ENCODE data around the gene ARID3A. TPM values are rescaled to one million over a fixed set of nuclear protein-coding genes. Genes with fewer than 3 reads are reported as not detected.

ARID3A gene
- total RNA-seq, 1 experiment from 2014 or later, result 239 TPM

DNA sequence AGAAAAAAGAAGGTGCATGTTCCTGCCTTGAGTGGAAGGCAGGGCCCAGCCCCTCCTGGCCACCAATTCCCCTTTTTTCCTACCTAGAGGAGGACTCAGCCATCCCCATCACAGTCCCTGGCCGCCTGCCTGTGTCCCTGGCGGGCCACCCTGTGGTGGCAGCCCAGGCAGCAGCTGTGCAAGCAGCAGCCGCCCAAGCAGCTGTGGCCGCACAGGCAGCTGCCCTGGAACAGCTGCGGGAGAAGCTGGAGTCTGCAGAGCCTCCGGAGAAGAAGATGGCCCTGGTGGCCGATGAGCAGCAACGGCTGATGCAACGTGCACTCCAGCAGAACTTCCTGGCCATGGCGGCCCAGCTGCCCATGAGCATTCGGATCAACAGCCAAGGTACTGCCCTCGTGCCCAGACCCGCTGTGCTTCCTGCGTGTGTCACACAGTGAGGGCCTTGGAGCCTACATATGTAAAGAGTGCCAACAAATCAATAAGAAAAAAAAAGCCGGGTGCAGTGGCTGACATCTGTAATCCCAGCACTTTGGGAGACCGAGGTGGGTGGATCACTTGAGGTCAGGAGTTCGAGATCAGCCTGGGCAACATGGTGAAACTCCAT is 40.8 kb downstream of the ARID3A start:
- CTCF ChIA-PET, result interaction anchor here (0.6 kb wide), 1 partner anchor 42 kb away, joined by 4 read pairs; no protein-coding TSS in a partner anchor

DNA sequence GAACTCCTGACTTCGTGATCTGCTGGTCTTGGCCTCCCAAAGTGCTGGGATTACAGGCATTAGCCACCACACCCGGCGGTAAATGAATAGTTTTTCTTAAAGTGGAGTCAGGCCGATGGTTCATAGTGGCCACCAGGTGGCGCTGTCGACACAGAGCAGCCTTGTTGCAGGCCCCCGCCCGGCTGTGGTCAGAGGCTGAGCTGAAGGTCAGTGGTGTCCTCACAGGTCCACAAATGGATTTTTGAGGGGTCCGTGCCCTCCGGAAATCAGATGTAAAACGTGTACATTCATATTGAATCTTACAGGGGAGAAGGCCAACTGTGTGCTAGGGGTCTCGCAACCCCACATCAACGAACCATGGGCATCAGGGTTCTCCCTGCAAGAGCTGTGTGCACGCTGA is 44.9 kb downstream of the ARID3A start:
- H3K27me3 ChIP-seq (replicated peaks; ENCODE audit: control insufficient read depth, insufficient read depth, low read length), result no peaks in the 10 kb centered on the region
- intact Hi-C loops (cut with micrococcal nuclease; ENCODE audit: unreplicated experiment), result no loop called here
- H3K4me1 ChIP-seq, result no peaks in the 10 kb centered on the region
- Mint-ChIP-seq H3K27ac (ENCODE audit: unreplicated experiment) (peak overlapping the region; percentile 64), H3K4me1 (ENCODE audit: low read depth, unreplicated experiment) (no peaks in the 10 kb centered on the region), H3K36me3 (ENCODE audit: insufficient read depth, unreplicated experiment) (peaks cover 100% of the 10 kb centered on the region), H3K4me3 (ENCODE audit: unreplicated experiment) (no peak overlapping the region), H3K27me3 (ENCODE audit: insufficient read depth, unreplicated experiment) (no peaks in the 10 kb centered on the region), H3K9me3 (ENCODE audit: unreplicated experiment) (no peaks in the 10 kb centered on the region)
- ChIA-PET POLR2A (interaction anchor here (1.4 kb wide), 1 partner anchor 13 kb away, joined by 3 read pairs; the partner anchor contains the start of gene WDR18), CTCF (interaction anchor here (0.9 to 1.2 kb wide), 3 partner anchors 11 to 33 kb away, joined by 4 to 6 read pairs (median 6); partner anchors contain the start of gene WDR18)
- no TSS peak for BruUV-seq (replicated peaks)
- peak; percentile 38 to 53 for DNase-seq
- no peak overlapping the region for H3K4me3 ChIP-seq (ENCODE audit: low read depth, low read length)
- TF ChIP-seq, protein P1, sequence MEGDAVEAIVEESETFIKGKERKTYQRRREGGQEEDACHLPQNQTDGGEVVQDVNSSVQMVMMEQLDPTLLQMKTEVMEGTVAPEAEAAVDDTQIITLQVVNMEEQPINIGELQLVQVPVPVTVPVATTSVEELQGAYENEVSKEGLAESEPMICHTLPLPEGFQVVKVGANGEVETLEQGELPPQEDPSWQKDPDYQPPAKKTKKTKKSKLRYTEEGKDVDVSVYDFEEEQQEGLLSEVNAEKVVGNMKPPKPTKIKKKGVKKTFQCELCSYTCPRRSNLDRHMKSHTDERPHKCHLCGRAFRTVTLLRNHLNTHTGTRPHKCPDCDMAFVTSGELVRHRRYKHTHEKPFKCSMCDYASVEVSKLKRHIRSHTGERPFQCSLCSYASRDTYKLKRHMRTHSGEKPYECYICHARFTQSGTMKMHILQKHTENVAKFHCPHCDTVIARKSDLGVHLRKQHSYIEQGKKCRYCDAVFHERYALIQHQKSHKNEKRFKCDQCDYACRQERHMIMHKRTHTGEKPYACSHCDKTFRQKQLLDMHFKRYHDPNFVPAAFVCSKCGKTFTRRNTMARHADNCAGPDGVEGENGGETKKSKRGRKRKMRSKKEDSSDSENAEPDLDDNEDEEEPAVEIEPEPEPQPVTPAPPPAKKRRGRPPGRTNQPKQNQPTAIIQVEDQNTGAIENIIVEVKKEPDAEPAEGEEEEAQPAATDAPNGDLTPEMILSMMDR (IDR thresholded peaks at IDR 0.05; ENCODE audit: insufficient read depth in 1 of 2, low read depth in 1 of 2, low read length in 1 of 2, severe bottlenecking in 1 of 2, unreplicated experiment in 1 of 2), result peak; percentile 64 to 89
- H3K36me3 ChIP-seq (ENCODE audit: control insufficient read depth, insufficient read depth, low read length), result peaks cover 9% of the 10 kb centered on the region
- no peaks in the 10 kb centered on the region for H3K9me3 ChIP-seq

More for the DNA sequence above, 40.8 kb downstream of the ARID3A start:
- Histone ChIP-seq H3K4me3 (ENCODE audit: low read depth, low read length) (no peak overlapping the region), H3K9me3 (no peaks in the 10 kb centered on the region), H3K27me3 (replicated peaks; ENCODE audit: control insufficient read depth, insufficient read depth, low read length) (no peaks in the 10 kb centered on the region), H3K4me1 (peaks cover 17% of the 10 kb centered on the region), H3K36me3 (ENCODE audit: control insufficient read depth, insufficient read depth, low read length) (peaks cover 20% of the 10 kb centered on the region)
- Mint-ChIP-seq H3K4me1 (ENCODE audit: low read depth, unreplicated experiment) (peaks cover 7% of the 10 kb centered on the region), H3K27ac (ENCODE audit: unreplicated experiment) (no peak overlapping the region), H3K4me3 (ENCODE audit: unreplicated experiment) (no peak overlapping the region), H3K36me3 (ENCODE audit: insufficient read depth, unreplicated experiment) (peaks cover 100% of the 10 kb centered on the region), H3K9me3 (ENCODE audit: unreplicated experiment) (no peaks in the 10 kb centered on the region), H3K27me3 (ENCODE audit: insufficient read depth, unreplicated experiment) (no peaks in the 10 kb centered on the region)
- BruUV-seq (replicated peaks), result no TSS peak
- no peak for DNase-seq
- TF ChIP-seq, protein P1 (IDR thresholded peaks at IDR 0.05; ENCODE audit: insufficient read depth in 1 of 2, low read depth in 1 of 2, low read length in 1 of 2, severe bottlenecking in 1 of 2, unreplicated experiment in 1 of 2), result no peak
- POLR2A ChIA-PET, result interaction anchor here (0.7 kb wide), 1 partner anchor 43 kb away, joined by 7 read pairs; no protein-coding TSS in a partner anchor
- intact Hi-C loops (cut with micrococcal nuclease; ENCODE audit: unreplicated experiment), result no loop called here

DNA sequence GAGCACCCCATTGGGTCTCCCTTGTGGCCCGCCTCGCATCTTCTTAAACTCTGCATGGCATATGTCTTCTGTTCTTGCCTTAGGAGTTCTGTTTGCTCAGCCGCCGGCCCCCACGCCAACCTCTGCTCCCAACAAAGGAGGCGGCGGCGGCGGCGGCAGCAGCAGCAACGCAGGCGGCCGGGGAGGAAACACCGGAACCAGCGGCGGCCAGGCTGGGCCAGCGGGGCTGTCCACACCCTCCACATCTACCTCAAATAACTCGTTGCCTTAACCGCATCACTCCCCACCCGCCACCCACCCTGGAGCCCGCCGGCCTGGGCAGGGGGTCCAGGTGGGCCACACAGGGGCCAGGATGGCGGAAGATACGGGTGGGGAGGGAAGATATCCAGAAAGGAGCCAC is 46.0 kb downstream of the ARID3A start:
- H3K9me3 ChIP-seq, result no peaks in the 10 kb centered on the region
- TF ChIP-seq, protein P1 (IDR thresholded peaks at IDR 0.05; ENCODE audit: insufficient read depth in 1 of 2, low read depth in 1 of 2, low read length in 1 of 2, severe bottlenecking in 1 of 2, unreplicated experiment in 1 of 2), result no peak
- ChIA-PET POLR2A (no interaction called here), CTCF (interaction anchor here (1.2 kb wide), 1 partner anchor 34 kb away, joined by 6 read pairs; no protein-coding TSS in a partner anchor)
- no peak for DNase-seq
- peaks cover 100% of the 10 kb centered on the region for H3K36me3 Mint-ChIP-seq (ENCODE audit: insufficient read depth, unreplicated experiment)
- no peak overlapping the region for H3K27ac Mint-ChIP-seq (ENCODE audit: unreplicated experiment)
- H3K36me3 ChIP-seq (ENCODE audit: control insufficient read depth, insufficient read depth, low read length), result peaks cover 5% of the 10 kb centered on the region
- no peaks in the 10 kb centered on the region for H3K27me3 ChIP-seq (replicated peaks; ENCODE audit: control insufficient read depth, insufficient read depth, low read length)
- no TSS peak for BruUV-seq (replicated peaks)
- H3K4me1 Mint-ChIP-seq (ENCODE audit: low read depth, unreplicated experiment), result no peaks in the 10 kb centered on the region
- no peak overlapping the region for H3K4me3 ChIP-seq (ENCODE audit: low read depth, low read length)
- intact Hi-C loops (cut with micrococcal nuclease; ENCODE audit: unreplicated experiment), result no loop called here
- no peak overlapping the region for H3K4me3 Mint-ChIP-seq (ENCODE audit: unreplicated experiment)
- no peaks in the 10 kb centered on the region for H3K4me1 ChIP-seq
- H3K9me3 Mint-ChIP-seq (ENCODE audit: unreplicated experiment), result no peaks in the 10 kb centered on the region
- H3K27me3 Mint-ChIP-seq (ENCODE audit: insufficient read depth, unreplicated experiment), result no peaks in the 10 kb centered on the region
